Posterior vena cava (tissue), 2 donors: Measurements from ENCODE around the gene CPLX3. TPM values are rescaled to one million over a fixed set of nuclear protein-coding genes. Genes with fewer than 3 reads are reported as not detected.

Source experiments
- DNase-seq: peaks from one replicate; pipeline ENCODE4 v3.0.0-alpha.2; 2020; ENCODE audit warnings: low spot score
- intact Hi-C, 2 donors: fragments of 100-400 bp; cut with DNase I; formaldehyde crosslinking; loops; one replicate each; pipeline versions ENCODE4 v1.14.1 to v1.14.2; 2022 to 2023
- total RNA-seq, 2 donors: library from RNA; stranded (reverse); fragmentation: NEBNext Ultra II Directional; extraction: Animal tissue kit (Norgen Biotek cat#: 25700); gene quantifications; one replicate each; pipeline ENCODE4 v1.2.1, GENCODE V29; 2021
- donor health status: DM: yes; HTN: yes; CAD: no.
- donor health status: DM: yes; HTN: yes; CAD: no.

Gene CPLX3
- total RNA-seq, 2 donors from 2014 or later: not detected

- DNase-seq: no peak
- intact Hi-C loops: no loop called here
Measured at GRCh38 chr15:74857082-74857655, 30.7 kb downstream of the CPLX3 start.

GRCh38 chr15:74857671-74858368, 31.4 kb downstream of the CPLX3 start:
- DNase-seq: no peak
- intact Hi-C loops: loop anchor here in 1 of 2 donors (2.0 kb wide), 1 partner anchor 51 kb away; no protein-coding TSS in a partner anchor

GRCh38 chr15:74858369-74858740, 31.9 kb downstream of the CPLX3 start:
- intact Hi-C loops: loop anchor here in 1 of 2 donors (2.0 kb wide), 1 partner anchor 52 kb away; no protein-coding TSS in a partner anchor
- no peak for DNase-seq

GRCh38 chr15:74863239-74864056, 37.0 kb downstream of the CPLX3 start:
- intact Hi-C loops: no loop called here
- no peak for DNase-seq

GRCh38 chr15:74864296-74864695, 37.9 kb downstream of the CPLX3 start:
- DNase-seq: no peak
- intact Hi-C loops: no loop called here

GRCh38 chr15:74865316-74865715, 38.9 kb downstream of the CPLX3 start:
- DNase-seq: no peak
- intact Hi-C loops: no loop called here

- DNase-seq: no peak
Measured at GRCh38 chr15:74866090-74866489, 39.7 kb downstream of the CPLX3 start.

GRCh38 chr15:74867466-74868038, 41.1 kb downstream of the CPLX3 start:
- no peak for DNase-seq
- intact Hi-C loops: no loop called here

More at GRCh38 chr15:74866090-74866489, 39.7 kb downstream of the CPLX3 start:
- intact Hi-C loops: no loop called here

GRCh38 chr15:74868059-74868458, 41.6 kb downstream of the CPLX3 start:
- DNase-seq: no peak
- intact Hi-C loops: no loop called here

- intact Hi-C loops: no loop called here
- no peak for DNase-seq
Measured at GRCh38 chr15:74869372-74869725, 42.9 kb downstream of the CPLX3 start.

- DNase-seq: peak; percentile 89
- intact Hi-C loops: no loop called here
Measured at GRCh38 chr15:74869726-74870407, 43.4 kb downstream of the CPLX3 start.

GRCh38 chr15:74870436-74871215, 44.2 kb downstream of the CPLX3 start:
- DNase-seq: no peak
- intact Hi-C loops: no loop called here

GRCh38 chr15:74872702-74873035, 46.2 kb downstream of the CPLX3 start:
- intact Hi-C loops: no loop called here

GRCh38 chr15:74873036-74873755, 46.8 kb downstream of the CPLX3 start, which contains the start of gene SCAMP2:
Gene SCAMP2, minus strand, starts transcription at chr15:74873365. Its CDS starts 110 bp downstream, at chr15:74873255.
- peak; percentile 98 for DNase-seq
- intact Hi-C loops: no loop called here

More at GRCh38 chr15:74872702-74873035, 46.2 kb downstream of the CPLX3 start:
- no peak for DNase-seq

- intact Hi-C loops: no loop called here
- no peak for DNase-seq
Measured at GRCh38 chr15:74873756-74874424, 47.5 kb downstream of the CPLX3 start.

- intact Hi-C loops: no loop called here
- no peak for DNase-seq
Measured at GRCh38 chr15:74878273-74878672, 51.8 kb downstream of the CPLX3 start.
